HG02938 (cell line): ENCODE data around the gene RCCD1.

ENCODE experiments used
- ATAC-seq: cut with Tn5 transposase; IDR thresholded peaks from one replicate; pipeline ENCODE4 v1.9.1; 2021; ENCODE audit warnings: mild to moderate bottlenecking, moderate library complexity; ENCODE audit not compliant: unreplicated experiment

Gene RCCD1

GRCh38 chr15:90941038-90941437, 13.6 kb upstream of the RCCD1 start:
- no peak for ATAC-seq

GRCh38 chr15:90942354-90943120, 12.1 kb upstream of the RCCD1 start:
- ATAC-seq: no peak

GRCh38 chr15:90945091-90945490, 9.6 kb upstream of the RCCD1 start:
- ATAC-seq: no peak

GRCh38 chr15:90946538-90946937, 8.1 kb upstream of the RCCD1 start:
- ATAC-seq: no peak

GRCh38 chr15:90946941-90947576, 7.6 kb upstream of the RCCD1 start:
- ATAC-seq: no peak

GRCh38 chr15:90947577-90948357, 6.9 kb upstream of the RCCD1 start:
- ATAC-seq: no peak

- no peak for ATAC-seq
These were observed 6.2 kb upstream of the RCCD1 start for GRCh38 chr15:90948506-90948905.

- ATAC-seq: no peak
These were observed 4.6 kb upstream of the RCCD1 start for GRCh38 chr15:90949979-90950675.

- no peak for ATAC-seq
These were observed 4.0 kb upstream of the RCCD1 start for GRCh38 chr15:90950676-90951075.

GRCh38 chr15:90952901-90953677, 1.6 kb upstream of the RCCD1 start:
- no peak for ATAC-seq

- no peak for ATAC-seq
These were observed 555 bp upstream of the RCCD1 start for GRCh38 chr15:90953947-90954711.

- no peak for ATAC-seq
These were observed 1.1 kb downstream of the RCCD1 start for GRCh38 chr15:90955624-90956273.

GRCh38 chr15:90956274-90957030, 1.8 kb downstream of the RCCD1 start:
- ATAC-seq: no peak

GRCh38 chr15:90957031-90957790, 2.5 kb downstream of the RCCD1 start:
- no peak for ATAC-seq

GRCh38 chr15:90957791-90958190, 3.1 kb downstream of the RCCD1 start:
- ATAC-seq: no peak

- ATAC-seq: no peak
These were observed 4.4 kb downstream of the RCCD1 start for GRCh38 chr15:90959028-90959595.

GRCh38 chr15:90959894-90960293, 5.2 kb downstream of the RCCD1 start:
- no peak for ATAC-seq
